WTC11 (cell line): ENCODE measurements around the gene ICAM3. TPM values are rescaled to one million over a fixed set of nuclear protein-coding genes. Genes with fewer than 3 reads are reported as not detected.

Experiments used
- ATAC-seq: fragments of 200-7000 bp; cut with Tn5 transposase; 2 replicates; pipeline ENCODE4 v1.10.0; 2021; ENCODE audit warnings: mild to moderate bottlenecking, moderate library complexity
- CTCF ChIA-PET: fragments of 300-600 bp; sonication (Branson Sonifier 250); formaldehyde crosslinking; loops from one replicate; lab custom pipeline; 2021; ENCODE audit warnings: antibody characterized with exemption; lab: Charles Lee
- POLR2A ChIA-PET: fragments of 350-600 bp; sonication (Branson Sonifier 250); formaldehyde crosslinking; loops from one replicate; lab custom pipeline; 2021; ENCODE audit warnings: antibody characterized with exemption; lab: Charles Lee
- DNase-seq: peaks from one replicate; pipeline ENCODE4 v3.0.0; 2021; ENCODE audit warnings: low spot score
- H3K27ac Mint-ChIP-seq: 2 replicates; pipeline ENCODE4 v1.8.0; 2021; ENCODE audit warnings: mixed read lengths
- H3K27me3 Mint-ChIP-seq: 2 replicates; pipeline ENCODE4 v1.8.0; 2021; ENCODE audit warnings: low read depth, mild to moderate bottlenecking, moderate library complexity, mixed read lengths
- H3K36me3 Mint-ChIP-seq: 2 replicates; pipeline ENCODE4 v1.8.0; 2021; ENCODE audit warnings: mixed read lengths
- H3K4me1 Mint-ChIP-seq: 2 replicates; pipeline ENCODE4 v1.8.0; 2022; ENCODE audit warnings: mixed read lengths
- H3K4me3 Mint-ChIP-seq: 2 replicates; pipeline ENCODE4 v1.8.0; 2021; ENCODE audit warnings: mild to moderate bottlenecking, moderate library complexity, mixed read lengths
- H3K9me3 Mint-ChIP-seq: 2 replicates; pipeline ENCODE4 v1.8.0; 2021; ENCODE audit warnings: mixed read lengths
- EMX1 ChIP-seq: fragments of 250-450 bp; sonication (Bioruptor Pico); IDR thresholded peaks from 2 replicates; pipeline ENCODE4 v1.8.0; 2021; ENCODE audit warnings: mild to moderate bottlenecking
- ETV6 ChIP-seq: sonication (generic); formaldehyde crosslinking; IDR thresholded peaks from 2 replicates; pipeline ENCODE4 v1.8.1; 2022; ENCODE audit warnings: mild to moderate bottlenecking, missing genetic modification reagents
- FOXJ3 ChIP-seq: sonication (generic); formaldehyde crosslinking; IDR thresholded peaks from 2 replicates; pipeline ENCODE4 v1.9.0; 2021; ENCODE audit warnings: missing genetic modification reagents, mild to moderate bottlenecking, borderline replicate concordance
- GRHL2 ChIP-seq: fragments of 250-450 bp; sonication (Bioruptor Pico); IDR thresholded peaks from 2 replicates; pipeline ENCODE4 v1.8.0; 2022; ENCODE audit warnings: mild to moderate bottlenecking, moderate library complexity; ENCODE audit not compliant: insufficient replicate concordance, severe bottlenecking
- HMGA2 ChIP-seq: fragments of 250-450 bp; sonication (Bioruptor Pico); IDR thresholded peaks from 2 replicates; pipeline ENCODE4 v1.4.0; 2021; ENCODE audit warnings: mild to moderate bottlenecking, moderate library complexity
- IRF2 ChIP-seq: sonication (generic); formaldehyde crosslinking; IDR thresholded peaks from 2 replicates; pipeline ENCODE4 v1.8.0; 2022; ENCODE audit warnings: low read depth, missing genetic modification reagents, borderline replicate concordance
- KAT7 ChIP-seq: sonication (generic); formaldehyde crosslinking; IDR thresholded peaks from 2 replicates; pipeline ENCODE4 v1.8.1; 2023; ENCODE audit warnings: missing genetic modification reagents, mild to moderate bottlenecking, borderline replicate concordance
- MXD4 ChIP-seq: fragments of 250-450 bp; sonication (Bioruptor Pico); IDR thresholded peaks from 2 replicates; pipeline ENCODE4 v1.8.0; 2021; ENCODE audit warnings: mild to moderate bottlenecking, moderate library complexity, borderline replicate concordance
- MYBL2 ChIP-seq: sonication (generic); formaldehyde crosslinking; IDR thresholded peaks from 2 replicates; pipeline ENCODE4 v1.8.1; 2023; ENCODE audit warnings: mild to moderate bottlenecking, moderate library complexity, missing genetic modification reagents
- NFYB ChIP-seq: sonication (generic); formaldehyde crosslinking; conservative IDR thresholded peaks from 2 replicates; pipeline ENCODE4 v1.8.0; 2022; ENCODE audit warnings: low read depth, missing genetic modification reagents
- NR1H2 ChIP-seq: sonication (generic); formaldehyde crosslinking; IDR thresholded peaks from 2 replicates; pipeline ENCODE4 v1.9.0; 2021; ENCODE audit warnings: mild to moderate bottlenecking, moderate library complexity, missing genetic modification reagents
- RELA ChIP-seq: sonication (generic); formaldehyde crosslinking; IDR thresholded peaks from 2 replicates; pipeline ENCODE4 v1.8.1; 2022; ENCODE audit warnings: missing genetic modification reagents, mild to moderate bottlenecking, borderline replicate concordance
- RORB ChIP-seq: fragments of 250-450 bp; sonication (Bioruptor Pico); IDR thresholded peaks from 2 replicates; pipeline ENCODE4 v1.9.0; 2021; ENCODE audit warnings: mild to moderate bottlenecking
- SMAD3 ChIP-seq: sonication (generic); formaldehyde crosslinking; IDR thresholded peaks from 2 replicates; pipeline ENCODE4 v1.8.0; 2022; ENCODE audit warnings: missing genetic modification reagents, mild to moderate bottlenecking, borderline replicate concordance
- SMAD4 ChIP-seq: sonication (generic); formaldehyde crosslinking; IDR thresholded peaks from 2 replicates; pipeline ENCODE4 v1.8.0; 2022; ENCODE audit warnings: mild to moderate bottlenecking, missing genetic modification reagents
- TP53 ChIP-seq: sonication (generic); formaldehyde crosslinking; IDR thresholded peaks from 2 replicates; pipeline ENCODE4 v1.8.1; 2023; ENCODE audit warnings: mild to moderate bottlenecking, missing genetic modification reagents
- ZBTB21 ChIP-seq: sonication (generic); formaldehyde crosslinking; IDR thresholded peaks from 2 replicates; pipeline ENCODE4 v1.8.1; 2023; ENCODE audit warnings: mild to moderate bottlenecking, missing genetic modification reagents, borderline replicate concordance
- ZNF317 ChIP-seq: sonication (generic); formaldehyde crosslinking; IDR thresholded peaks from 2 replicates; pipeline ENCODE4 v1.8.1; 2023; ENCODE audit warnings: low read depth, mild to moderate bottlenecking, moderate library complexity, missing genetic modification reagents, borderline replicate concordance
- total RNA-seq: library from RNA; stranded (reverse); gene quantifications from 3 replicates; pipeline ENCODE4 v1.2.3, GENCODE V29; 2021
- TF ChIP-seq, protein P1 (sequence below): sonication (generic); formaldehyde crosslinking; IDR thresholded peaks from 2 replicates; pipeline ENCODE4 v1.8.1; 2023; ENCODE audit warnings: mild to moderate bottlenecking, missing genetic modification reagents, moderate library complexity
- TF ChIP-seq, protein P2 (sequence below): fragments of 250-450 bp; sonication (Bioruptor Pico); conservative IDR thresholded peaks from 2 replicates; pipeline ENCODE4 v1.9.0; 2021; ENCODE audit warnings: mild to moderate bottlenecking
- TF ChIP-seq, protein P3 (sequence below): sonication (generic); formaldehyde crosslinking; IDR thresholded peaks from 2 replicates; pipeline ENCODE4 v1.8.0; 2022; ENCODE audit warnings: mild to moderate bottlenecking, missing genetic modification reagents
- TF ChIP-seq, protein P4 (sequence below): sonication (generic); formaldehyde crosslinking; IDR thresholded peaks from 2 replicates; pipeline ENCODE4 v1.8.0; 2022; ENCODE audit warnings: mild to moderate bottlenecking, missing genetic modification reagents
- TF ChIP-seq, protein P5 (sequence below): sonication (generic); formaldehyde crosslinking; IDR thresholded peaks from 2 replicates; pipeline ENCODE4 v1.8.1; 2023; ENCODE audit warnings: mild to moderate bottlenecking, missing genetic modification reagents
- TF ChIP-seq, protein P6 (sequence below): sonication (generic); formaldehyde crosslinking; IDR thresholded peaks from 2 replicates; pipeline ENCODE4 v1.8.0; 2023; ENCODE audit warnings: missing genetic modification reagents
- TF ChIP-seq, protein P7 (sequence below): fragments of 250-450 bp; sonication (Bioruptor Pico); IDR thresholded peaks from 2 replicates; pipeline ENCODE4 v1.9.0; 2021; ENCODE audit warnings: mild to moderate bottlenecking

Gene ICAM3
- total RNA-seq, 1 experiment from 2014 or later: 18.7 TPM

DNA sequence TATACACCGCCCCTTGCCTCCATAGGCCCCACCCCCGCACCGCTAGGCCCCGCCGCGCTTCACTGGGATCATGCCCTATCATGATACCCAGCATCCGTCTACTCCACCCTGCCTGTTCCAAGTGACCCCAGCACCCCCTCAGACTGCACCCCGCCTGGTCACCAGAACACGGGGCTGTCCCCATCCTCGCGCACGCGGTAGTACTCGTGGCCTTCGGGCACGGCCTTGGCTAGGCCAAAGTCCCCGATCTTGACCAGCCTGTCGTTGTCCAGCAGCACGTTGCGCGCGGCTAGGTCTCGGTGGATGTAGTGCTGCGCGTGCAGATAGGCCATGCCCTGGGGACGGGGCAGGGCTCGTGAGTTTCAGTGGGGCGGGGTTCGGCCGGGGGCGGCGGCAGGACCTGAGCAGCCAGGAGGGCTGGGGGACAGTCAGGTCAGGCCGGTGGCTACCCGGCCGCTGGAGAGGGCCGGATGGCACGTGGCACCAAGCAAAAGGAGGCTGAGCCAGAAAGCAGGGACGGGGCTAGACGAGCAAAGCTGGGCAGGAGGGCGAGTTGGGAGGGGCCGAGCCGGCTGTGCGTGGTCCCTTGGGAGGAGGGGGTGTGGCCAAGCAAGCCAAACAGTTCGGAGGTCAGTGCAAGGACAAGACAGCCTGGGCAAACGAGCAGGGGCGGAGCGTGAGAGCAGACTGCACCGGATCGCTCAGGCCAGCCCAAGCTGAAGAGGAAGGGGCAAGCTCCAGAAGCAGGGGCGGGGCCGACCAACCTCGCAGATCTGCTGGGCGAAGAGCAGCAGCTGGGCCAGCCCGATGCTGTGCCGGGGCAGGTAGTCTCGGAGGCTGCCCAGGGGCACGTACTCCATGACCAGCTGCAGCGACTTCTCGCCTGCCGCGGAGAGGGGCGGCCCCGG, 13.6 kb upstream of the ICAM3 start (continued):
- TF ChIP-seq, protein P1, sequence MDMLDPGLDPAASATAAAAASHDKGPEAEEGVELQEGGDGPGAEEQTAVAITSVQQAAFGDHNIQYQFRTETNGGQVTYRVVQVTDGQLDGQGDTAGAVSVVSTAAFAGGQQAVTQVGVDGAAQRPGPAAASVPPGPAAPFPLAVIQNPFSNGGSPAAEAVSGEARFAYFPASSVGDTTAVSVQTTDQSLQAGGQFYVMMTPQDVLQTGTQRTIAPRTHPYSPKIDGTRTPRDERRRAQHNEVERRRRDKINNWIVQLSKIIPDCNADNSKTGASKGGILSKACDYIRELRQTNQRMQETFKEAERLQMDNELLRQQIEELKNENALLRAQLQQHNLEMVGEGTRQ: peak; percentile 76
- TF ChIP-seq, protein P2, sequence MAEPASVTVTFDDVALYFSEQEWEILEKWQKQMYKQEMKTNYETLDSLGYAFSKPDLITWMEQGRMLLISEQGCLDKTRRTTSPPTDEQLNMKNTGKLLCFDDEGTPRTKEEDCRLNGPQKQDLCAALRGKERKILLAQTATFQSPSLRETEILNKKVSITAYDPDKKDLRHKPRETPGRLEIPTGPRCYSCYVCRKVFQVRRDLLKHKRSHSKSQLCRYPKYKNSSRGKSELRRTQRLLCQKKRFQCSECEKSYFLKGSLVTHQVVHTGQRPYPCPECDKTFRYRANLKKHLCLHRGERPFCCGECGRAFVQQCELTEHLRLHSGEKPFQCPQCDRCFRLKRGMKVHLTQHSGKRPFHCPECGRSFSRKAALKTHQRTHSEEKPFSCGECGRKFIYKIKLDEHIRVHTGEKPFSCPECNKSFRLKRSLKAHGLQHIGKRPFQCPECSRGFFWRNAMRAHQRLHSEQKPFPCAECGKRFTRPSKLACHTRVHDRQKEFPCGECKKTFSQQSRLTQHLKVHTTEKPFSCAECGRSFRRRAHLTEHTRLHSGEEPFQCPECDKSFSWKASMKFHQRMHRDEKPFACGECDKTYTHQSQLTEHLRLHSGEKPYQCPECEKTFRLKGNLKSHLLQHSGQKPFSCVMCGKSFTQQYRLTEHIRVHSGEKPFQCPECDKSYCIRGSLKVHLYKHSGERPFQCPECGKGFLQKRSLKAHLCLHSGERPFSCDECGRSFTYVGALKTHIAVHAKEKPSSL (CRISPR knock-in tag): no peak
- TF ChIP-seq RORB (CRISPR knock-in tag): no peak
- no peak for TF ChIP-seq MYBL2
- no peak for TF ChIP-seq KAT7 (CRISPR knock-in tag)
- TF ChIP-seq SMAD4 (CRISPR knock-in tag): no peak
- TF ChIP-seq RELA: no peak
- no peak for TF ChIP-seq NFYB
- TF ChIP-seq HMGA2 (CRISPR knock-in tag): no peak
- 0 out of 2 replicates have a peak, but pooled peaks have one; percentile 52 for TF ChIP-seq SMAD3 (CRISPR knock-in tag)
- TF ChIP-seq, protein P3, sequence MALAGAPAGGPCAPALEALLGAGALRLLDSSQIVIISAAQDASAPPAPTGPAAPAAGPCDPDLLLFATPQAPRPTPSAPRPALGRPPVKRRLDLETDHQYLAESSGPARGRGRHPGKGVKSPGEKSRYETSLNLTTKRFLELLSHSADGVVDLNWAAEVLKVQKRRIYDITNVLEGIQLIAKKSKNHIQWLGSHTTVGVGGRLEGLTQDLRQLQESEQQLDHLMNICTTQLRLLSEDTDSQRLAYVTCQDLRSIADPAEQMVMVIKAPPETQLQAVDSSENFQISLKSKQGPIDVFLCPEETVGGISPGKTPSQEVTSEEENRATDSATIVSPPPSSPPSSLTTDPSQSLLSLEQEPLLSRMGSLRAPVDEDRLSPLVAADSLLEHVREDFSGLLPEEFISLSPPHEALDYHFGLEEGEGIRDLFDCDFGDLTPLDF (CRISPR knock-in tag): no peak
- TF ChIP-seq TP53: peak; percentile 43; the same call in 1 of the 2 replicates
- TF ChIP-seq, protein P4, sequence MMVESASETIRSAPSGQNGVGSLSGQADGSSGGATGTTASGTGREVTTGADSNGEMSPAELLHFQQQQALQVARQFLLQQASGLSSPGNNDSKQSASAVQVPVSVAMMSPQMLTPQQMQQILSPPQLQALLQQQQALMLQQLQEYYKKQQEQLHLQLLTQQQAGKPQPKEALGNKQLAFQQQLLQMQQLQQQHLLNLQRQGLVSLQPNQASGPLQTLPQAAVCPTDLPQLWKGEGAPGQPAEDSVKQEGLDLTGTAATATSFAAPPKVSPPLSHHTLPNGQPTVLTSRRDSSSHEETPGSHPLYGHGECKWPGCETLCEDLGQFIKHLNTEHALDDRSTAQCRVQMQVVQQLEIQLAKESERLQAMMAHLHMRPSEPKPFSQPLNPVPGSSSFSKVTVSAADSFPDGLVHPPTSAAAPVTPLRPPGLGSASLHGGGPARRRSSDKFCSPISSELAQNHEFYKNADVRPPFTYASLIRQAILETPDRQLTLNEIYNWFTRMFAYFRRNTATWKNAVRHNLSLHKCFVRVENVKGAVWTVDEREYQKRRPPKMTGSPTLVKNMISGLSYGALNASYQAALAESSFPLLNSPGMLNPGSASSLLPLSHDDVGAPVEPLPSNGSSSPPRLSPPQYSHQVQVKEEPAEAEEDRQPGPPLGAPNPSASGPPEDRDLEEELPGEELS (CRISPR knock-in tag): no peak
- no peak for TF ChIP-seq ETV6 (CRISPR knock-in tag)
- no peak for TF ChIP-seq FOXJ3 (CRISPR knock-in tag)
- no peak; the same call in 1 of the 2 replicates for TF ChIP-seq ZBTB21 (CRISPR knock-in tag)
- TF ChIP-seq, protein P5, sequence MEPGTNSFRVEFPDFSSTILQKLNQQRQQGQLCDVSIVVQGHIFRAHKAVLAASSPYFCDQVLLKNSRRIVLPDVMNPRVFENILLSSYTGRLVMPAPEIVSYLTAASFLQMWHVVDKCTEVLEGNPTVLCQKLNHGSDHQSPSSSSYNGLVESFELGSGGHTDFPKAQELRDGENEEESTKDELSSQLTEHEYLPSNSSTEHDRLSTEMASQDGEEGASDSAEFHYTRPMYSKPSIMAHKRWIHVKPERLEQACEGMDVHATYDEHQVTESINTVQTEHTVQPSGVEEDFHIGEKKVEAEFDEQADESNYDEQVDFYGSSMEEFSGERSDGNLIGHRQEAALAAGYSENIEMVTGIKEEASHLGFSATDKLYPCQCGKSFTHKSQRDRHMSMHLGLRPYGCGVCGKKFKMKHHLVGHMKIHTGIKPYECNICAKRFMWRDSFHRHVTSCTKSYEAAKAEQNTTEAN (CRISPR knock-in tag): 0 out of 2 replicates have a peak, but pooled peaks have one; percentile 50
- TF ChIP-seq NR1H2: no peak
- TF ChIP-seq IRF2 (CRISPR knock-in tag): no peak
- TF ChIP-seq, all 79 proteins: peak for 16

DNA sequence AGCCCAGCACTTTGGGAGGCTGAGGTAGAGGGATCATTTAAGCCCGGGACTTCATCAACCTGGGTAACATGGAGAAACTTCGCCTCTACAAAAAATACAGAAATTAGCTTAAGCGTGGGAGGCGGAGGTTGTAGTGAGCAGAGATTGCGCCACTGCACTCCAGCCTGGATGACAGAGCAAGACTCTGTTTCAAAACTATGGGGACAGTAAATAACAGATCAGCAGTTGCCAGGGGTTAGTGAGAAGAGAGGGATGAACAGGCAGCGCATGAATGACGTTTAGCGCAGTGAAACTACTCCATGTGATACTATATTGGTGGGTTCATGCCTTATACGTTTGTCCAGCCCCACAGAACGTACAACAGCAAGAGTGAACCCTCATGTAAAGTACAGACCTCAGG, 7.1 kb upstream of the ICAM3 start:
- DNase-seq (no peak), ATAC-seq (no peak)
- Mint-ChIP-seq H3K4me1 (no peaks in the 10 kb centered on the region), H3K36me3 (no peaks in the 10 kb centered on the region), H3K27ac (no peak overlapping the region), H3K4me3 (no peak overlapping the region), H3K27me3 (no peaks in the 10 kb centered on the region), H3K9me3 (no peaks in the 10 kb centered on the region)
- CTCF ChIA-PET: no interaction called here
- POLR2A ChIA-PET: interaction anchor here (0.7 kb wide), 1 partner anchor 101 kb away, joined by 3 read pairs; no protein-coding TSS in a partner anchor
- TF ChIP-seq ZBTB21 (CRISPR knock-in tag) (no peak), ZNF317 (no peak), MXD4 (no peak), GRHL2 (CRISPR knock-in tag) (no peak), FOXJ3 (CRISPR knock-in tag) (no peak), EMX1 (CRISPR knock-in tag) (no peak), SMAD3 (CRISPR knock-in tag) (no peak)
- TF ChIP-seq, protein P6, sequence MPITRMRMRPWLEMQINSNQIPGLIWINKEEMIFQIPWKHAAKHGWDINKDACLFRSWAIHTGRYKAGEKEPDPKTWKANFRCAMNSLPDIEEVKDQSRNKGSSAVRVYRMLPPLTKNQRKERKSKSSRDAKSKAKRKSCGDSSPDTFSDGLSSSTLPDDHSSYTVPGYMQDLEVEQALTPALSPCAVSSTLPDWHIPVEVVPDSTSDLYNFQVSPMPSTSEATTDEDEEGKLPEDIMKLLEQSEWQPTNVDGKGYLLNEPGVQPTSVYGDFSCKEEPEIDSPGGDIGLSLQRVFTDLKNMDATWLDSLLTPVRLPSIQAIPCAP (CRISPR knock-in tag): no peak
- TF ChIP-seq, protein P3 (CRISPR knock-in tag): no peak
- TF ChIP-seq, protein P7, sequence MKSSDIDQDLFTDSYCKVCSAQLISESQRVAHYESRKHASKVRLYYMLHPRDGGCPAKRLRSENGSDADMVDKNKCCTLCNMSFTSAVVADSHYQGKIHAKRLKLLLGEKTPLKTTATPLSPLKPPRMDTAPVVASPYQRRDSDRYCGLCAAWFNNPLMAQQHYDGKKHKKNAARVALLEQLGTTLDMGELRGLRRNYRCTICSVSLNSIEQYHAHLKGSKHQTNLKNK (CRISPR knock-in tag): no peak
